HG02943 (cell line): ENCODE data around the gene CES2.
"Not testable (repeated sequence)": the region's sequence is repeated elsewhere in the genome, so short reads cannot be mapped to it uniquely, and the experiment has no call there.

Experiments used
- ATAC-seq: cut with Tn5 transposase; IDR thresholded peaks from one replicate; pipeline ENCODE4 v1.9.1; 2021; ENCODE audit warnings: mild to moderate bottlenecking, low read depth, moderate library complexity; ENCODE audit not compliant: unreplicated experiment

The CES2 gene

DNA sequence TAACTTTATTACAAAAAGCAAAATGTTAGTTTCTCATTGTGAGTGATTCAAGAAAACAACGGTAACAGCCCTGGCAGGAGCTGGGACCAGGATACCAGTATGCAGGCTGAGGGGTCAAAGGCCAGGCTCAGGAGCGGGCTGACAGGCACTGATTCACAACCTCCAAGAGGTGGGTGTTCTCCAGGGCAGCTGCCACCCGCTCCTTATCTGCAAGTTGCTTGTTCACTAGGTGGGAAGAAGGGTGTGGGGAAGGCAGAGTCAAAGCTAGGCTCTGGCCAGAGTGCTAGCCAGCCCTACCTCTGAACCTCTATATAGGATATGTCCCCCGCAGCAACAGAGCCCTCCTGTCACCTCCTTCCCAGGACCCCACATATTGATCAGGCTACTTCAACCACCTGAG is 3.2 kb upstream of the CES2 start:
- ATAC-seq: no peak

DNA sequence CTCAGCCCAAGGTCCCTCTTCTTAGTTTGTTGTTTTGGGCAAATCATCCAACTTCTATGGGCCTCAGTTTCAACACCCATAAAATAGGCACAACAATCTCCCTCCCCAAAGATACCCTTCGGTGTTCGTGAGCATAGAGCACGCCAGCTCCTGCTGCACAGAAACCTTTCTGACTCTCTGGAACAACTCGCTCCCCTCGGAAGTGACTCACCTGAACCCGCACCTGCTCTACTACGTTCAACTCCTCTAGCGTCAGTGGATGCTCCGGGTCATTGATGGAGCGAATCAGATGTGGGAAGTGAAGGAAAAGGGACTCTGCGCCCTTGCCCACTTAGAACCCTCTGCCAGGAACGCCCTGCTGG is 1.6 kb upstream of the CES2 start:
- ATAC-seq: no peak

DNA sequence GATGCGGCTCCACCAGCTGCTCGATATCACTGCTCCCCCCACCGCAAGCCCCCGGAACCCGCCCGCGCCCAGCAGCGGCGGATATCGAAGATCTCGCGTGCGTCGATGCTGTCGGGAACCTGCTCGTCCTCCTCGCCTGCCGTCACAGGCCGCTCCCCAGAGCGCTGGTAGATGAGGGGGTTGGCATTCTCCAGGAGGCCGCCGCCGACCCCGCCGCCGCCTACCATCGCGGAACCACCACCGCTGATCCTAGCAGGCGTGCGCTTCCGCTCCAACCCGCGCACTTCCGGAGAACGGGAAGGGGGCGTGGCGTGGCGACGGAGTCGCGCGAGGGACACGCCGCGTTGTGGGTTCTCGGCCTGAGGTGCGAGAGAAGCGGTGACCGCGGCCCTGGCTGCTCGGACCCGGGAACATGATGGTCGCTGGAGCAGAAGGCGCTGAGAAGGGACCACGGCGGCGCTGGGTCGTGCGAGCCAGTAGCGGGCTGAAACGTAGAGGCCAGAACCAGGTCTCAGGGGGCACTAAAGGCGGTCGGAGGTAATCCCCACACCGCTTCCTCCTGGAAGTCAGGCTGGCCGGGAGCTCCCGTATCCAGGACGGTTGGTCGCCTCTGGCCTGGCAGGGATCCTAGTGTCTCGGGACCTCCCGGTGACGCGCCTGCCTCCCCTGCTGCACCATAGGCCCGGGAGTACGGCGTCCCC is 1.0 kb upstream of the CES2 start, which contains the start of gene CIAO2B:
CIAO2B (minus strand) TSS at position 265 of the 701 bp plus-strand sequence; CDS start at position 227, 38 bp downstream.
- ATAC-seq: peak; percentile 75

DNA sequence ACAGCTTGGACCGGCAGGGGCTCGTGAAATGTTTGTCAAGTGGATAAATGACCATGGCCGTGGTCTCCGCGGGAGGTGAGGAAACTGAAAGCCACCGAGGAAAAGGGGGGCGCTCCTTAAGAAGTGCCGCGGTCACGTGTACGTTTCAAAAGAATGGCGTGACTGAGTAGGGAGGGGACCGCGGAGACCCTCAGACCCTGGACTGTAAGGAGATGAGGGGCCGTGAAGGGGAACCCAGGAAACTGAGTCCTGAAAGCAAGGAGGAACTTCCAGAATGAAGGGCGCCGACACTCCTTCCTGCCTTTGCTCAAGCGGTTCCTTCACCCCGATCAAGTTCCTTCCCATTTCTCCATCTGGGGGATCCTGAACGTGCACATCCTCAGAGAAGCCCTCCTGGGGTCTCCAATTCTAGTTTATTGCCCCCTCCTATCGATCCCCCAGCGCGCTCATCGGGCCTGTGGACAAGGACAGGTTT is 440 bp upstream of the CES2 start:
- peak; percentile 25 for ATAC-seq

DNA sequence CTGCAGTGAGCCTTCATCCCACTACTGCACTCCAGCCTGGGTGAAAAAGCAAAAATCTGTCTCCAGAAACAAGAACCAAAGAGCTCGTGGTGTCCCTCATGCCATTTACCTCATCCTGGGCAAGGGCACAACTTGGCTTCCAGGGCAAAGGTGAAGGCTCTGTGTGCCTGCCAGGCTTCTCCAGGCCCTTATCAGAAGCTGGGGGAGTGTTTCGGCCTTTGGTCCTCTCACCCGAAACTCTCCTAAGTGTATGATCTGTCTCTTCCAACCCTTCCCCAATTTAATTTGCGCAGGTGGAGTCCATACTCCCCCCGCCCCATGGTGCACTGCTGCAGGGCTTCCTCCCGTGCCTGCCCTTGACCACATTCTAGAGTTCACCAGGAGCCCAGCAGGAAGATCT is 1.1 kb downstream of the CES2 start:
- ATAC-seq: no peak

DNA sequence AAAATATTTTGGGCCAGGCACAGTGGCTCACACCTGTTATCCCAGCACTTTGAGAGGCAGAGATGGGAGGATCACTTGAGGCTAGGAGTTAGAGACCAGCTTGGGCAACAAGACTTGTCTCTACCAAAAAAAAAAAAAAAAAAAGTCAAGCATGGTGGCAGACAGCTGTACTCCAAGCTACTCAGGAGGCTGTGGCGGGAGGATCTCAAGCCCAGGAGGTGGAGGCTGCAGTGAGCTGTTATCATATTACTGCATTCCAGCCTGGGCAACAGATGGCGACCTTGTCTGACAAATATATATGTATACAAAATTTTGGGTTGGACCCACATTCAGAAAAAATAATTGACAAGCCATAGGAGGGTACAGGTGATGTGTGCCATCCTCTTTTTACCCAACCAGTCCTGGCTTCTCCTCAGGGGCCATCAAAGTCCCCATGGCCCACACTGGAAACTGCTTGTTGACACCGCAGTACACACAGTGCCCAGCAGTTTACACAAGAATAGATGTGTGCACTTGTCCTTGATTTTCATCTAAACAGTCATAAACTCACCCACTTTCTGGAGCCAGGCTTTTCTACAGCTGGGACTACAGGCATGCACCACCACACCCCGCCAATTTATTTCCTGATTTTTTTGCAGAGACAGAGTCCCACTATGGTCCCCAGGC is 1.7 kb downstream of the CES2 start:
- no peak for ATAC-seq

DNA sequence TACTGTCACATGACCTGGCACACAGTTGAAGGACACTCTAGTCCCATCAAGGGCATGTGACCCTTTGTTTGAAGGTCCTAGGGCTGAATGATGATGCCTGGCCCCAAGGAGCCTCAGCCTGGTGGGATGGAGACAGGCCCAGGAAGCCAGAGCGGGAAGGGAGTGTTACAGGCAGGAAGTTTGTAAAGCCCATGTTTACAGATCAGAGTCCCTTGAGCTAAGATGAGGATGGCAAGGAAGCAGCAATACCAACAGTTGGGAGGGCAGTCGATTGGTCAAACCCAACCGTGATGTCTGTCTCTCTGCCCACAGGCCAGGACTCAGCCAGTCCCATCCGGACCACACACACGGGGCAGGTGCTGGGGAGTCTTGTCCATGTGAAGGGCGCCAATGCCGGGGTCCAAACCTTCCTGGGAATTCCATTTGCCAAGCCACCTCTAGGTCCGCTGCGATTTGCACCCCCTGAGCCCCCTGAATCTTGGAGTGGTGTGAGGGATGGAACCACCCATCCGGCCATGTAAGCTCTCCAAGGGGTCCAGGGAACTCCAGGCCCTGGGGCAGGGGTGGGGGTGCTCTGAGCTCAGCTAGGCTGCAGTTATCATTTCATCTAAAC is 2.5 kb downstream of the CES2 start:
- ATAC-seq: no peak

DNA sequence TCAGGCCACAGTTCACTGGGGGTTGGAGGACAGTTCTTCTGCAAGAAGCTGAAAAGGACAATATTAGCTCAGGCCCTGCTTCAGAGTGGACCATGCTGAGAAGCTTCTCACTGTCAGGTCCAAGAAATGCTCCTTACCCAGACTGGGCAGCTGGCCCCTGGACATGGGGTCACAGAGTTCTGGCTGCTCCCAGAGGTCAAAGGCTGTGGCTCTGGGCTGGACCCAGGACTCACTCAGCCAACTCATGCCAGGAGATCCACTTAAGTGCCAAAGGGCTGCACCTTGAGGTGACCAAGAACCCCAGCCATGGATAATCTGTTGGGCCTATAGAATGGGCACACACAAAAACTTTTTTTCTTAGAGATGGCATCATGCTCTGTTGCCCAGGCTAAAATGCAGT is 4.0 kb downstream of the CES2 start:
- ATAC-seq: no peak

DNA sequence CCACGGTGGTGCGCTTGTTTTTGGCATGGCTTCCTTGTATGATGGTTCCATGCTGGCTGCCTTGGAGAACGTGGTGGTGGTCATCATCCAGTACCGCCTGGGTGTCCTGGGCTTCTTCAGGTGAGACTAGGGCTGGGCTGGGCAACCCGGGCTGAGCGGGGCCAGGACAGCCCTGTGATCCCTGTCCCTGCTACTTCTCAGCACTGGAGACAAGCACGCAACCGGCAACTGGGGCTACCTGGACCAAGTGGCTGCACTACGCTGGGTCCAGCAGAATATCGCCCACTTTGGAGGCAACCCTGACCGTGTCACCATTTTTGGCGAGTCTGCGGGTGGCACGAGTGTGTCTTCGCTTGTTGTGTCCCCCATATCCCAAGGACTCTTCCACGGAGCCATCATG is 4.9 kb downstream of the CES2 start:
- no peak for ATAC-seq

DNA sequence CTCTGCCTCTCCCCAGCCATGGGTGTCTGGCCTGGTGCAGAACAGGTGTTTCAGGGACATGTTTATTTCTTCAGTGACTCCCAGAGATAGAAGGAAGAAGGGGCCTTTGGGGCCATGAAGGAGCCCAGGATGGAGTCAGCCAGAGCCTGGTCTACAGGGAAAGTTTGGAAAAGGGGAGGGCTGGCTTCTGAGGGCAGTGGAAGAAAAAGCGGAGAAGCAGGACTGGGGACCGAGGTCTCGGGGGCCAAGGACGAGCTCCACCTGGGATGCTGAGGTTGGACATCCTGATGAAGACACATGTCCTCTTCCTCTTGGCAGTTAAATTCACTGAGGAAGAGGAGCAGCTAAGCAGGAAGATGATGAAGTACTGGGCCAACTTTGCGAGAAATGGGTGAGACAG is 7.7 kb downstream of the CES2 start:
- no peak for ATAC-seq

DNA sequence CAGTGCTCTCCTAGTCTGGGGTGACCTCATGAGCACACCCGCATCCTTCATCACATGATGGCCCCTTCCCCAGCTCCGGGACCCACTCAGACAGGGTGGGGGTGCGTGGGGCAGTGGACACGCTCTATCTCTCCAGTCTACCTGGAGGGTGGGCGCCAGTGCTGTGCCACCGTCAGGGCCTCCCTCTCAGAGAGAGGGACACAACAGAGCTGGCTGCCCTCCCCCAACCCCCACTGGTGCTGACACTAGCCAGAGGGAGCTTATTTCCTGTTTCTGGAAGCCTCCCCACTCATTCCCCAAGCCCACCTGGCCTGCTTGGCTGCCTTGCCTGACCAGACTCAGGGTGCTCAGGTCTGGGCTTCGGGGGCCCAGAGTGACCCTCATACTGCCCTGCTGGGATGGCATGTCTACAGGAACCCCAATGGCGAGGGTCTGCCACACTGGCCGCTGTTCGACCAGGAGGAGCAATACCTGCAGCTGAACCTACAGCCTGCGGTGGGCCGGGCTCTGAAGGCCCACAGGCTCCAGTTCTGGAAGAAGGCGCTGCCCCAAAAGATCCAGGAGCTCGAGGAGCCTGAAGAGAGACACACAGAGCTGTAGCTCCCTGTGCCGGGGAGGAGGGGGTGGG is 8.2 kb downstream of the CES2 start:
- ATAC-seq: no peak

DNA sequence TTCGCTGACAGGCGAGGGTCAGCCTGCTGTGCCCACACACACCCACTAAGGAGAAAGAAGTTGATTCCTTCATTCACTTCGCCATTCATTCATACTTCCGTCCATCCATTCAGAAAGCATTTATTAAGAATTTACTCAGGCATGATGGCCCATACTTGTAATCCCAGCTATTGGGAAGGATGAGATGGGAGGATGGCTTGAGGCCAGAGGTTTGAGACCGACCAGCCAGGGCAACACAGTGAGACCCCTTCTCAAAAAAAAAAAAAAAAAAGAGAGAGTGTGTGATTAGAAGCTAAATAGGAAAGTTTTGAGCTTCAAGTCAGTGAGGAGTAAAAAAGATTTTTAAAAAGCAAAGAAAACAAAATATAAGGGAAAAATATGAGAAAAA is 8.7 kb downstream of the CES2 start:
- no peak for ATAC-seq

DNA sequence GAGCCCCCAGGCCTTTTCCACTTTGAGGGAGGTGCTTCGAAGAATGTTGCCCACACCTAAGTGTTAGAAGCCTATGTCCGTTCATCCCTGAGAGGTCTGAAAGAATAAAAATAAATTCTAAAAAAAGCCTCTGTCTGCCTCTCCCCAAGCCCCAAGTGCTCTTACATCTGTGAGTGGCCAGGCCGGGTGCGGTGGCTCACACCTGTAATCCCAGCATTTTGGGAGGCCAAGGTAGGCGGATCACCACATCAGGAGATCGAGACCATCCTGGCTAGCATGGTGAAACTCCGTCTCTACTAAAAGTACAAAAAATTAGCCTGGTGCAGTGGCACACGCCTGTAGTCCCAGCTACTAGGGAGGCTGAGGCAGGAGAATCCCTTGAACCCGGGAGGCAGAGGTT is 9.7 kb downstream of the CES2 start:
- not testable (repeated sequence) for ATAC-seq

DNA sequence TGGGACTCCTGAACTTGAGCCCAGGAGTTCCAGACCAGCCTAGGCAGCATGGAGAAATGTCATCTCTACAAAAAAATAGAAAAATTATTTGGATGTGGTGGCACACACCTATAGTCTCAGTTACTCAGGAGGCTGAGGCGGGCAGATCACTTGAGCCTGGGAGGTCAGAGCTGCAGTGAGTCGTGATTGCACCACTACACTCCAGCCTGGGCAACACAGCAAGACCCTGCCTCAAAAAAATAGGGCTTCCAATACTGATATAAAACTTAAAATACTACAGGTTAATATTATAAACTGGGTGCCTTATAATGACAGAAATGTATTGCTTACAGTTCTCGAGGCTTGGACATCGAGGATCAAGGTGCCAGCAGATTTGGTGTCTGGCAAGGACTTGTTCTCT is 10.6 kb downstream of the CES2 start:
- ATAC-seq: no peak

DNA sequence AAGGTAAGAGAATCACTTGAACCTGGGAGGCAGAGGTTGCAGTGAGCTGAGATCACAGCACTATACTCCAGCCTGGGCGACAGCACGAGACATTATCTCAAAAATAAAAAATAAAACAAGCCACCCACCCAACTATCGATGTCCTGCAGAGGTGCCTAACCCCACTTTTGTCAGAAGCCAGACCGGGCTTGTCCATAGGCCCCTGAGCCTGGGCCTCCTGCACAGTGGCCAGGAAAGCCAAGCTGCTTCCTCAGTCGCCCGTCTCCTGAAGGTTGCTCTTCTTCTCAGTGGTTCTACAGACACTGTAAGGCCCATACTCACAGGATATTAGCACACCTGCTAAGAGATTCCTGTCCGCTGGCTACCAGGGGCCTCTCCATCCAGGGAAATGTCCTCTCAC is 11.2 kb downstream of the CES2 start:
- no peak for ATAC-seq

DNA sequence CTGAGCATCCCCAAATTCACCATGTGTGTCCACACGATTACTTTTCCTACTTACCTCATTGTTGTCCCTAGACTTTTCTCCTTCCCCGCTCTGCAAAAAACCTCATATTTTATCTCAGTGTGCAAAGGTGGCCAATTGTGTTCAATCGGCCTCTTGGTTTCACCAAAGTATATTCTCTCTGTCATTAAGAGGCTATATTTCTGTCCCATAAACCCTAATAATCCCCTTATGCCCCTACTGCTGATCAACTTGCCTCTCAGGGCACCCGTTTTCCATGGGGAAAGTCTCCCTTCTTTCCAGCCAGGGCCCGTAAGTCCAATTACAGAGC is 11.6 kb downstream of the CES2 start:
- no peak for ATAC-seq

DNA sequence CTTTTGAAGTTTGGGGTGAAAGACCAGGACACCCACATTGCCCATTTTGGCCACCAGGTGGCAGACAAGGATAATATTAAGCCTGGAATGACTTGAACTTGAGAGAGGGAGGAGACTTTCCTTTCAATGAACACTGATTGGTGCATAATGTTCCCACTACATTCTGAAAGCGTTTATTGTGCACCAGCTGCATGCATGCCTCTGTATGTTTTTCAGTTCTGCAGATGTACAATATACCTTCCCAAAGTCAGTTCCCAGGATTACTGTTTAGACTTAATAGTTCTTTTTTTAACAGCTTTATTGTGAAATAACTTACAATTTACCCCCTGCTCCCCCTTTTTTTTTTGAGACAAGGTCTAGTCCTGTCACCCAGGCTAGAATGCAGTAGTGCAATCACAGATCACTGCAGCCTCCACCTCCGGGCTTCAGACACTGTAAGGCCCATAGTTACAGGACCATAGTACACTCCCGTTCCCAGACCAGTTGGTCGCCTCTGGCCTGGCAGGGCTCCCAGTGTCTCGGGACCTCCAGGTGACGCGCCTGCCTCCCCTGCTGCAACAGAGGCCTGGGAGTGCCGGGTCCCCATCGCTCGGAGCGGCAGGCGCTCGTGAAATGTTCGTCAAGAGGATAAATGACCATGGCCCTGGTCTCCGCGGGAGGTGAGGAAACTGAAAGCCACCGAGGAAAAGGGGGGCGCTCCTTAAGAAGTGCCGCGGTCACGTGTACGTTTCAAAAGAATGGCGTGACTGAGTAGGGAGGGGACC is 12.2 kb downstream of the CES2 start:
- ATAC-seq: no peak

DNA sequence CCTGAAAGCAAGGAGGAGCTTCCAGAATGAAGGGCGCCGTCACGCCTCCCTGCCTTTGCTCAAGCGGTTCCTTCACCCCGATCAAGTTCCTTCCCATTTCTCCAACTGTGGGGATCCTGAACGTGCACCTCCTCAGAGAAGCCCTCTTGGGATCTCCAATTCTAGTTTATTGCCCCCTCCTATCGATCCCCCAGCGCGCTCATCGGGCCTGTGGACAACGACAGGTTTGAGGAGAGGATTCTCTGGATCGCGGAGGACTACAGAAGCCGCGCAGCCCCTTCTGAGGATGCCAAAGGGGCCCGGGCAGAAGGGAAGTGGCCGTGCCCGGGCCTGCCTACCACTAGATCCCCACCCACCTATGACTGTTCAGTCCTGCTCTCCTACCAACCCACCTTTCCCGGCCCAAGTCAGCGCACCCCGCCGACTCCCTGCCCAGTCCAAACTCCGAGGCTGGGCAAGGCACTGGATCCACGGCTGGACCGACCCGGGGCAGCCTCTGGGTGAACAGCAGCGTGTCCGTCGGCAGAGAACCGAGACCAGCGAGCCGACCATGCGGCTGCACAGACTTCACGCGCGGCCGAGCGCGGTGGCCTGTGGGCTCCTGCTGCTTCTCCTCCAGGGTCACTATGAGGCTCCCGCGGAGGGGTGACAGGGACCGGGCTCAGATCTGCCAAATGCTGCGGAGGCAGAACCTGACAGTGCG is 13.0 kb downstream of the CES2 start:
- no peak for ATAC-seq

DNA sequence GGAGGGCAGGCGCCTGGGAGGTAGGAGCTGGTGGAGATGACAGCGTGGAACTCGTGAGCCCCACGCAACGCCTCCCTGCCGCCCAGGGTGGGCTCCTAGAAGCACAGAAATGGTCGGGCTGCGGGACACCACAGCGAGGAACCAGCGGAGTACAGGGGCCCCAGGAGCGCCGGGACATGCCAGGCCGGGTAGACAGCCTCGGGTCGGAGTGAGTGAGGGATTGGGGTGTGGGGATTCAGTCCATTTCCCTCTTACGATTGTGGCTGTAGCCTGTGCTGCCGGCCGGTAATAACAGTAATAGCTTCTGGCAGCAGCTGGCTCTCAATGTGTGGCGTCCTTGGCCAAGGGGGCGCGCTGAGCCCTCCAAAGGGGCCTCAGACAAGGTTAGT is 13.5 kb downstream of the CES2 start:
- no peak for ATAC-seq

DNA sequence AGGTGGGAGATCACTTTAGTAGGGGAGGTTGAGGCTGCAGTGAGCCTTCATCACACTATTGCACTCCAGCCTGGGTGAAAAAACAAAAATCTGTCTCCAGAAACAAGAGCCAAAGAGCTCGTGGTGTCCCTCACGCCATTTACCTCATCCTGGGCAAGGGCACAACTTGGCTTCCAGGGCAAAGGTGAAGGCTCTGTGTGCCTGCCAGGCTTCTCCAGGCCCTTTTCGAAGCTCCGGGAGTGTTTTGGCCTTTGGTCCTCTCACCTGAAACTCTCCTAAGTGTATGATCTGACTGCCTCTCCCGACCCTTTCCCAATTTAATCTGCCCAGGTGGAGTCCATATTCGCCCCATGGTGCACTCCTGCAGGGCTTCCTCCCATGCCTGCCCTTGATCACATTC is 14.2 kb downstream of the CES2 start:
- ATAC-seq: no peak
